ENCODE data around the gene DNAJB8. TPM values are rescaled to one million over a fixed set of nuclear protein-coding genes. Genes with fewer than 3 reads are reported as not detected.

Gene DNAJB8
- total RNA-seq, 1 experiment from 2014 or later = not detected

GRCh38 chr3:128413413-128414205, 53.1 kb downstream of the DNAJB8 start:
- Mint-ChIP-seq H3K27me3 (ENCODE audit: insufficient read depth, unreplicated experiment) (peaks cover 4% of the 10 kb centered on the region), H3K4me3 (ENCODE audit: unreplicated experiment) (no peak overlapping the region), H3K9me3 (ENCODE audit: unreplicated experiment) (no peaks in the 10 kb centered on the region), H3K27ac (ENCODE audit: low read depth, unreplicated experiment) (no peak overlapping the region), H3K4me1 (ENCODE audit: insufficient read depth, unreplicated experiment) (peaks cover 18% of the 10 kb centered on the region), H3K36me3 (ENCODE audit: insufficient read depth, unreplicated experiment) (no peaks in the 10 kb centered on the region)
- BruUV-seq (replicated peaks) = no TSS peak
- DNase-seq (ENCODE audit: unreplicated experiment) = no peak
- CTCF ChIA-PET = interaction anchor here (0.6 to 1.2 kb wide), 3 partner anchors 24 to 1084 kb away, joined by 3 to 6 read pairs (median 3); no protein-coding TSS in a partner anchor
- TF ChIP-seq CTCF (IDR thresholded peaks at IDR 0.05; ENCODE audit: unreplicated experiment) = no peak
- intact Hi-C loops (cut with micrococcal nuclease) = loop anchor here (10.0 kb wide), 1 partner anchor 239 kb away; no protein-coding TSS in a partner anchor
- POLR2A ChIA-PET = no interaction called here

DNA sequence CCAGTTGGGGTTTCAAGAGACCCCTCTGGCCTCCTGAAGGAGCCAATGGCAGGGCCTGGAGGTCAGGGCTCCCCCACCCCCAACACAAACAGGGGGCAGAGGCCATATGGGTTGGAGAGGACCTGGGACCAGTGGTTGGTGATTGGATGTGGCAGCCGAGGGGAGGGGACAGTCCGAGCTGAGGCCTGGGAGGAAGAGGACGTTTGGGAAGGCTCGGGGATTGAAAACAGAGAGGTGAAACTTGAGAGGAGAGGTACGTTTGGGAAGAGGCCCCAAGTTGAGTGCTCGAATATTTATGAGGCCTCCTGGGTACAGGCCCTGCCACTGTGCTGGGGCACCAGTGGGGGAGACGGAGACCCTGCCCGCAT, 53.7 kb downstream of the DNAJB8 start:
- Mint-ChIP-seq H3K27ac (ENCODE audit: low read depth, unreplicated experiment) (no peak overlapping the region), H3K4me1 (ENCODE audit: insufficient read depth, unreplicated experiment) (peaks cover 14% of the 10 kb centered on the region), H3K36me3 (ENCODE audit: insufficient read depth, unreplicated experiment) (no peaks in the 10 kb centered on the region), H3K27me3 (ENCODE audit: insufficient read depth, unreplicated experiment) (no peaks in the 10 kb centered on the region), H3K4me3 (ENCODE audit: unreplicated experiment) (no peak overlapping the region), H3K9me3 (ENCODE audit: unreplicated experiment) (no peaks in the 10 kb centered on the region)
- intact Hi-C loops (cut with micrococcal nuclease) = loop anchor here (10.0 kb wide), 1 partner anchor 238 kb away; no protein-coding TSS in a partner anchor
- BruUV-seq (replicated peaks) = no TSS peak
- no peak for DNase-seq (ENCODE audit: unreplicated experiment)
- ChIA-PET CTCF (interaction anchor here (0.6 kb wide), 1 partner anchor 1083 kb away, joined by 3 read pairs; no protein-coding TSS in a partner anchor), POLR2A (no interaction called here)
- no peak for TF ChIP-seq CTCF (IDR thresholded peaks at IDR 0.05; ENCODE audit: unreplicated experiment)

Other genes starting within 250 kb of the DNAJB8 start
- 0.51 and 0.56 TPM in 2 replicates for gene GATA2, start 26.3 kb upstream of the DNAJB8 start, total RNA-seq (2022)
- gene RPN1, start 183.9 kb upstream of the DNAJB8 start, total RNA-seq (2022) = 212 and 240 TPM in 2 replicates